ENCODE results near the gene SHB. TPM values are rescaled to one million over a fixed set of nuclear protein-coding genes. Genes with fewer than 3 reads are reported as not detected.

SHB gene
- total and polyA plus RNA-seq, 2 experiments from 2014 or later: 28.2 to 46.9 TPM

DNA sequence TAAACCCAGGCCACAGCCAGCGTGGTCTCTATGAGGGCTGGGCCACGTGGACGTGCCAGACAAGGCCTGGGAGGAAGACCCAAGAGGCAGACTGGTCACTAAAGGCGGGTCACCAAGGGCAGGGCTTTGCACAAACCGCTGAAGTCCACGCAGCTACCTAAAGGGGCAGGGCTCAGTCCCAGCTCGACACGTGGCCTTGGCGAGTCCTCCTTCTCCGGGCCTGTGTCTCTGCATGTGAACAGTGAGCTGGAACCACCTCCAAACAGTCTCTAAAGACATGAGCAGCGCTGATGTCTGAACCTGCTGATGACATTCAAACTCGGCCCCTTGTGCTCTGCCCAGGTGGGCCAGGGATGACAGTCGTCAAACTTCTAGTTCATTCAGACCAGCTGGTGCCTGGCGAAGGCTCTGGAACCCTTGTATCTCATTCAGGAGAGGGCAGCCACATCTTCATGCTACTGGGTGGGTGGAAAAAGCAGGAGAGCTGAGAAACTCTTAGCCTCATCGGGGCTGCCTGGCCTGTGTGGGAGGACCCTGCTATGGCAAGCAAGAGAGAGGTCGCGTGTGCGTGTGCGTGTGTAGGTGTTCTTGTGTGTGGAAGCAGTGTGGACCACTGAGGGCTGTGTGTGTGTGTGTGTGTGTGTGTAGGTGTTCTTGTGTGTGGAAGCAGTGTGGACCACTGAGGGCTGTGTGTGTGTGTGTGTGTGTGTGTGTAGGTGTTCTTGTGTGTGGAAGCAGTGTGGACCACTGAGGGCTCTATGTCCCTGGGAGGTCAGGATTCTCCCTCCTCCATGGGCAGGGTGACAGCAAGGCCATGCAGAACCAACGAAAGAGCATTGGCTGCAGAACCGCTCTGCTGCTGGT, 151.0 kb downstream of the SHB start:
- Histone ChIP-seq H3K36me3 (peaks cover 2% of the 10 kb centered on the region), H3K4me3 (no peak overlapping the region), H3K27me3 (no peaks in the 10 kb centered on the region), H3K27ac (no peak overlapping the region), H3K4me1 (ENCODE audit: low read depth) (peaks cover 20% of the 10 kb centered on the region), H3K9me3 (ENCODE audit: low read depth) (no peaks in the 10 kb centered on the region)
- DNase-seq (ENCODE audit: low read depth in 1 of 2, low spot score in 1 of 2): no peak
- TF ChIP-seq, protein P1, sequence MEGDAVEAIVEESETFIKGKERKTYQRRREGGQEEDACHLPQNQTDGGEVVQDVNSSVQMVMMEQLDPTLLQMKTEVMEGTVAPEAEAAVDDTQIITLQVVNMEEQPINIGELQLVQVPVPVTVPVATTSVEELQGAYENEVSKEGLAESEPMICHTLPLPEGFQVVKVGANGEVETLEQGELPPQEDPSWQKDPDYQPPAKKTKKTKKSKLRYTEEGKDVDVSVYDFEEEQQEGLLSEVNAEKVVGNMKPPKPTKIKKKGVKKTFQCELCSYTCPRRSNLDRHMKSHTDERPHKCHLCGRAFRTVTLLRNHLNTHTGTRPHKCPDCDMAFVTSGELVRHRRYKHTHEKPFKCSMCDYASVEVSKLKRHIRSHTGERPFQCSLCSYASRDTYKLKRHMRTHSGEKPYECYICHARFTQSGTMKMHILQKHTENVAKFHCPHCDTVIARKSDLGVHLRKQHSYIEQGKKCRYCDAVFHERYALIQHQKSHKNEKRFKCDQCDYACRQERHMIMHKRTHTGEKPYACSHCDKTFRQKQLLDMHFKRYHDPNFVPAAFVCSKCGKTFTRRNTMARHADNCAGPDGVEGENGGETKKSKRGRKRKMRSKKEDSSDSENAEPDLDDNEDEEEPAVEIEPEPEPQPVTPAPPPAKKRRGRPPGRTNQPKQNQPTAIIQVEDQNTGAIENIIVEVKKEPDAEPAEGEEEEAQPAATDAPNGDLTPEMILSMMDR (IDR thresholded peaks at IDR 0.05; ENCODE audit: low read depth, low read length): no peak

DNA sequence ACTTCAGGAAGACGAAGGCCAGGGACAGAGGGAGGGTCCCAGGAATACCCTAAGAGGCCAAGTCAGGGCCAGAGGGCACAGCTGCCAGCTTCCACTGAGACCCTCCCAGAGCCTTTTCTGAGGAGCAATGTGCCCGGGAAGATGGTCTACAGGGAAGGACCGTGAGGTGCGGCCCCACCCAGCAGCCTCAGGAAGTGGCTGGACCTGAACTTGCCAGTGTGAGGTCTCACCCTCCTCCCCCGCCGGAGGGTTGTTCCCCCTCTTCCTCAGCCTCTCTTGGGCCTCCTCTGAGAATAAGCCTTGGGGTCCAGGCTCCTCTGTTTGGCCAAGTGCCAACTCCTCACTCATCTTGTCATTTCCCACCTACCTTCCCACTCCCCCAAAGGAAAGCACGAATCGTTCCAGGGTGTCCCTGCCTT, 151.7 kb downstream of the SHB start:
- H3K9me3 ChIP-seq (ENCODE audit: low read depth): no peaks in the 10 kb centered on the region
- no peak overlapping the region for H3K27ac ChIP-seq
- no peak for DNase-seq (ENCODE audit: low read depth in 1 of 2, low spot score in 1 of 2)
- peaks cover 2% of the 10 kb centered on the region for H3K36me3 ChIP-seq
- H3K4me3 ChIP-seq: no peak overlapping the region
- H3K27me3 ChIP-seq: no peaks in the 10 kb centered on the region
- TF ChIP-seq, protein P1 (IDR thresholded peaks at IDR 0.05; ENCODE audit: low read depth, low read length): no peak
- H3K4me1 ChIP-seq (ENCODE audit: low read depth): peaks cover 13% of the 10 kb centered on the region

DNA sequence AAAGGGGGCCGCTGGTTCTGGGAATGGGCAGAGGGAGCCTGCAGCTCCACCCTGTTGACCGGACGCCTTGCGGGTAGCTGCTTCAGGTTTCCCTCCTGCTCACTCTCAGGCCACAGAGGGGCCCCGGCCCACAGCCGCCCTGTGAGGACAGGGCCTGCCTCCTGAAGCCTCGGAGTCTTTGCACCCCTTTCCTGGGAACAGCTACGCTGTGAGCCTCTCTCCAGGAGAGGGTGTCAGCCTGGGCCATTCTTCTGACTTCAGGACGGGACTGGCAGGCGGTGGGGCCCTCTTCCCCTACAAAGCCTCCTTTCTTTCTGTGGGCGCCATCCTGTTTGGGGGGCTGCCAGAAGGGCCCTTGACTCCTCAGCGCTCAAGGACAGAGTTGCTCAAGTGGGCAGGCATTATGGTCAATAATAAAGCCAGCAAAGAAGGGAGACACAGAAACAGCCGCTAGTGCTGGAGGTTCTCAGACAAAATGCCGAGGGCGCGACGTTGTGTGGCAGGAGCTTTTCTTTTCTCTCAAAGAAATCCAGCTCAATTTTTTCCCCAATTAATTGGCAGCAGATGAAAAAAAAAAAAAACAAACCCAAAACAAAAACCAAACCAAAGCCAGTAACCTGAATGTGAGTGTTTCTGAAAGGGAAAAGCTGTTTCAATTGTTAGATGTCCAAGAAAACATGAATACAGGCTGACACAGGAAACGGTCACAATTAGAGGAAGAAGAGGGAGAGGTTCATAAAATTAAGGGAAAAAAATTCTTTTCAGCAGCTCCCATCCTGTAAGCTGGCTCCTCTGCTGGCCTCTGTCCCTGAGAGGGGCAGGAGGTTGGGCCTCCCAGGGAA, 152.3 kb downstream of the SHB start:
- no peaks in the 10 kb centered on the region for H3K9me3 ChIP-seq (ENCODE audit: low read depth)
- no peaks in the 10 kb centered on the region for H3K27me3 ChIP-seq
- H3K27ac ChIP-seq: no peak overlapping the region
- H3K36me3 ChIP-seq: peaks cover 2% of the 10 kb centered on the region
- no peak overlapping the region for H3K4me3 ChIP-seq
- TF ChIP-seq, protein P1 (IDR thresholded peaks at IDR 0.05; ENCODE audit: low read depth, low read length): no peak
- DNase-seq (ENCODE audit: low read depth in 1 of 2, low spot score in 1 of 2): no peak
- H3K4me1 ChIP-seq (ENCODE audit: low read depth): peaks cover 8% of the 10 kb centered on the region

DNA sequence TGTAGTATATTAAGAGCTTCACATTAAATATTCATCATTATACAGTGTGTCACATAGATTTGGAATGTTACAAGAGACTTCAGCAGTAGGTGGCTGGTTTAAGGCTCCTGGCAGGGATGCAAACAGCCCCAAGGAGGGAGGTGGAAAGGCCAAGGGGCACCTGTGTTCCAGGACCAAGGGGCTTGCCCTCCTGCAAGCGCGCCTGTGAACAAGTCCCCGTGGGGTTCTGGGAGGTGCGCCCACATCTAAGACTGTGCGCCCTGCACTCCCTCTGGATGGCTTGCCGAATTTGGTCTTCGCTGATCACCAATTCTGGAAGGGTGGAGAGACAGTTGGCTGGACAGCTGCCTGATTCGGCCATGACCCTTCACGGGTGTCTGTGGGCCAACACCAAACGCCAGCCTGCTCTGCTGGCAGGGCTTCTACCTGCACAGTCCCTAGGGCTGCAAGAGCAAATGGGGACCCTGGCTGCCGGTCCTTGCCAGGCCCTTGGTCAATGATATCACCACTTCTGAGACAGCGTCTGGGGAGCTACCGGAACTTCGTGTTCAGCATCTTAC, 153.0 kb downstream of the SHB start:
- TF ChIP-seq, protein P1 (IDR thresholded peaks at IDR 0.05; ENCODE audit: low read depth, low read length): no peak
- DNase-seq (ENCODE audit: low read depth in 1 of 2, low spot score in 1 of 2): no peak
- Histone ChIP-seq H3K27me3 (no peaks in the 10 kb centered on the region), H3K27ac (no peak overlapping the region), H3K4me1 (ENCODE audit: low read depth) (peaks cover 6% of the 10 kb centered on the region), H3K36me3 (peaks cover 2% of the 10 kb centered on the region), H3K9me3 (ENCODE audit: low read depth) (no peaks in the 10 kb centered on the region), H3K4me3 (no peak overlapping the region)

DNA sequence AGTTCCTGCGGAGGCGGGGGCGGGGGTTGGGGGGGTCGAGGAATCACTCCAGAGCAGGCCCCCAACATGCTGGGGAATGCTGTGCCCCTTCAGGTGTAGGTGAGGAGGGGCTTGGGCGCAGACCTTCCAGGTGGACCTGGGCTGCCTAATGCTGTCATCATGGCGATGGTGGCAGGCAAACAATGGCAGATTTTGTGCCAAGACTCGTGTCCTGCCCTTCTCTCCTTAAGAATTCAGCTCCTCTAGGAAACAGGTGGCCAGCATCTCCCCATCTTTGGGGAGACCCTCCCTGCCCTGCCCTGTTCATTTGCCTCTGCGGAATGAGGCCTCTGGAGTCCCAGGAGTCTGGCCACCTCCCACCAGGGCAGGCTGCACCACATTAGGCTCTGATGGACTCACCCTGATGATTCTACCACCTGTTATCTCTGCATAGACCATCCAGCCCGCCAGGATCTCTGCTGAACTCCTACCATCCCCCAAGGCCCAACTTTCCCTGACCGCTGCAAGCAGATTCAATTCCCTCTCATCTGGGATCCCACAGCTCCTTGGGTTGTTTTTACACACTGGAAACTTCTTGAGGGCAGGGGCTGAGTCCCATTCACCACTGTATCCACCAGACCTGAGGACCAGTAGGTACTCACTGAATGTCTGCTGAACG, 154.2 kb downstream of the SHB start:
- Histone ChIP-seq H3K9me3 (ENCODE audit: low read depth) (no peaks in the 10 kb centered on the region), H3K4me1 (ENCODE audit: low read depth) (peaks cover 6% of the 10 kb centered on the region), H3K36me3 (peaks cover 2% of the 10 kb centered on the region), H3K27me3 (no peaks in the 10 kb centered on the region), H3K27ac (no peak overlapping the region), H3K4me3 (no peak overlapping the region)
- DNase-seq (ENCODE audit: low read depth in 1 of 2, low spot score in 1 of 2): no peak
- TF ChIP-seq, protein P1 (IDR thresholded peaks at IDR 0.05; ENCODE audit: low read depth, low read length): no peak

Data from cardiac muscle cell (in vitro differentiated cells and primary cell).